ENCODE results near the gene UBE2S.
"Not testable (repeated sequence)": the region's sequence is repeated elsewhere in the genome, so short reads cannot be mapped to it uniquely, and the experiment has no call there.

DNA sequence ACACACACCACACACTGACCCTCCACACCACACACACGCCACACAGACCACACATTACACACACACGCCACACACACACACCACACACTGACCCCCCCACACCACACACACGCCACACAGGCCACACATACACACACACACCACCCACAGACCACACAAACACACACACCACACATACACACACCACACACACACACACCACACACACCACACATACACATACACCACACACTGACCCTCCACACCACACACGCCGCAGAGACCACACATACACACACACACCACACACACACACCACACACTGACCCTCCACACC is 40.5 kb upstream of the UBE2S start:
- not testable (repeated sequence) for TF ChIP-seq POLR2AphosphoS5 (IDR thresholded peaks at IDR 0.05; ENCODE audit: borderline replicate concordance, low read depth, low read length); FOXP2 (optimal IDR thresholded peaks at IDR 0.05; ENCODE audit: control extremely low read depth, extremely low read length, insufficient read depth); EZH2 (IDR thresholded peaks at IDR 0.05)
